GM12892 (cell line): Measurements from ENCODE around the gene SNHG17.
"Not testable (repeated sequence)": the region's sequence is repeated elsewhere in the genome, so short reads cannot be mapped to it uniquely, and the experiment has no call there.

Experiments used
- POLR2A ChIP-seq: IDR thresholded peaks from 2 replicates; pipeline ENCODE4 v1.6.1; 2011; ENCODE audit warnings: low read depth, low read length, control low read depth
- POLR2AphosphoS5 ChIP-seq: IDR thresholded peaks from 2 replicates; pipeline ENCODE4 v1.6.1; 2011; ENCODE audit warnings: low read depth, low read length, control low read depth

DNA sequence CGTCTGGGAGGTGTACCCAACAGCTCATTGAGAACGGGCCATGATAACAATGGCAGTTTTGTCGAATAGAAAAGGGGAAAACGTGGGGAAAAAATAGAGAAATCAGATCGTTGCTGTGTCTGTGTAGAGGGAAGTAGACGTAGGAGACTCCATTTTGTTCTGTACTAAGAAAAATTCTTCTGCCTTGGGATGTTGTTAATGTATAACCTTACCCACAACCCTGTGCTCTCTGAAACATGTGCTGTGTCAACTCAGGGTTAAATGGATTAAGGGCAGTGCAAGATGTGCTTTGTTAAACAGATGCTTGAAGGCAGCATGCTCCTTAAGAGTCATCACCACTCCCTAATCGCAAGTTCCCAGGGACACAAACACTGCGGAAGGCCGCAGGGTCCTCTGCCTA is 27.3 kb downstream of the SNHG17 start:
- TF ChIP-seq POLR2AphosphoS5, POLR2A: not testable (repeated sequence)
